ENCODE results near the gene TRAF3IP1.

DNA sequence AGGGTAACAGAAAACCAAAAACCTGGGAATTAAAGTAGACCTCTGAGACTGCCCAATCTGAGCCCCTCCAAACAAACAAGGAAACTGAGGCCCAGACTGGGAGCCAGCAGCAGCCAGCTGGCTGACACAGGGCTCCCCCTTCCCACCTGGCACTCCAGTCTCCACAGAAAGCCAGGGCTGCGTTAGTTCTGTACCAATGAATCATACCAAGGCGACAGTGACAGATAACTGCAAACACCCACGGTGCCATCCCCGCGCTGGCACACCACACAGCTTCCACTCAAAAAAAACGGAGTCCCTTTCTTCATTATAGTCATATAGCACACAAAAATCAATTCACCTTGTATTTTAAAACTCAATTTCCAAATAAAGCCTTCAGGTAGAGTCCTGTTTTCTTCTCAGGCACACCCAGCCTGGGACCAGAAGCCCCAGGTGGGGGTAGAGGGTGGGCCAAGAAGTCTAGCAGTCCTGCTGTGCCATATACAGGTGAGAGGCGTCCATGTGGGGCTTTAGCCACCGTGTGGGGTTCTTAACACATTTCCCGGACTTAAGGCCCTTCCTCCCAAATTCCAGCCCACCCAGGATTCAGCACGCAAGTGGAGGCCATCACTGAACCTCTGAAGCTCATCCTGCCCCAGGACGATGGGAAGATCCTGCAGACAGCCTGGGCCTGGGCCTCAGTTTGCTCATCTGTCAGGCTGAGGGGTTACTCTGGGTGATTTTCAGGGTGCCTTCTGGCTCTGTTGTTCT is 33.2 kb upstream of the TRAF3IP1 start:
- TF ChIP-seq, protein P1, sequence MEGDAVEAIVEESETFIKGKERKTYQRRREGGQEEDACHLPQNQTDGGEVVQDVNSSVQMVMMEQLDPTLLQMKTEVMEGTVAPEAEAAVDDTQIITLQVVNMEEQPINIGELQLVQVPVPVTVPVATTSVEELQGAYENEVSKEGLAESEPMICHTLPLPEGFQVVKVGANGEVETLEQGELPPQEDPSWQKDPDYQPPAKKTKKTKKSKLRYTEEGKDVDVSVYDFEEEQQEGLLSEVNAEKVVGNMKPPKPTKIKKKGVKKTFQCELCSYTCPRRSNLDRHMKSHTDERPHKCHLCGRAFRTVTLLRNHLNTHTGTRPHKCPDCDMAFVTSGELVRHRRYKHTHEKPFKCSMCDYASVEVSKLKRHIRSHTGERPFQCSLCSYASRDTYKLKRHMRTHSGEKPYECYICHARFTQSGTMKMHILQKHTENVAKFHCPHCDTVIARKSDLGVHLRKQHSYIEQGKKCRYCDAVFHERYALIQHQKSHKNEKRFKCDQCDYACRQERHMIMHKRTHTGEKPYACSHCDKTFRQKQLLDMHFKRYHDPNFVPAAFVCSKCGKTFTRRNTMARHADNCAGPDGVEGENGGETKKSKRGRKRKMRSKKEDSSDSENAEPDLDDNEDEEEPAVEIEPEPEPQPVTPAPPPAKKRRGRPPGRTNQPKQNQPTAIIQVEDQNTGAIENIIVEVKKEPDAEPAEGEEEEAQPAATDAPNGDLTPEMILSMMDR (IDR thresholded peaks at IDR 0.05), result no peak
- TF ChIP-seq EZH2 (IDR thresholded peaks at IDR 0.05), result no peak
